Mesothelial cell of epicardium (in vitro differentiated cells): Measurements from ENCODE around the gene ATXN1. TPM values are rescaled to one million over a fixed set of nuclear protein-coding genes. Genes with fewer than 3 reads are reported as not detected.
A peak's percentile ranks its signal among the peaks of the same experiment; 100 is the strongest.

Experiments used
- DNase-seq, 2 experiments: peaks; one replicate each; pipeline ENCODE4 v3.0.0; 2021; ENCODE audit warnings: low spot score in 2 of 2; ENCODE audit not compliant: unreplicated experiment in 2 of 2
- H3K27ac Mint-ChIP-seq: 2 replicates; pipeline ENCODE4 v1.8.0; 2021; ENCODE audit warnings: mixed read lengths
- H3K27me3 Mint-ChIP-seq: 2 replicates; pipeline ENCODE4 v1.8.0; 2021; ENCODE audit warnings: low read depth, mixed read lengths
- H3K36me3 Mint-ChIP-seq: 2 replicates; pipeline ENCODE4 v1.8.0; 2021; ENCODE audit warnings: mixed read lengths
- H3K4me1 Mint-ChIP-seq: 2 replicates; pipeline ENCODE4 v1.8.0; 2021; ENCODE audit warnings: mixed read lengths
- H3K4me3 Mint-ChIP-seq: 2 replicates; pipeline ENCODE4 v1.8.0; 2021; ENCODE audit warnings: mild to moderate bottlenecking, moderate library complexity, mixed read lengths
- H3K9me3 Mint-ChIP-seq: 2 replicates; pipeline ENCODE4 v1.8.0; 2021; ENCODE audit warnings: mixed read lengths
- total RNA-seq: library from RNA; stranded (reverse); gene quantifications from 3 replicates; pipeline ENCODE4 v1.2.1, GENCODE V29; 2021
- TF ChIP-seq, protein P1 (sequence below): fragments of 200-600 bp; sonication (generic); IDR thresholded peaks from one replicate; pipeline ENCODE4 v1.5.0; 2021; ENCODE audit warnings: antibody characterized with exemption; ENCODE audit not compliant: unreplicated experiment

The ATXN1 gene
- total RNA-seq, 1 donor from 2014 or later: 59.5 TPM

DNA sequence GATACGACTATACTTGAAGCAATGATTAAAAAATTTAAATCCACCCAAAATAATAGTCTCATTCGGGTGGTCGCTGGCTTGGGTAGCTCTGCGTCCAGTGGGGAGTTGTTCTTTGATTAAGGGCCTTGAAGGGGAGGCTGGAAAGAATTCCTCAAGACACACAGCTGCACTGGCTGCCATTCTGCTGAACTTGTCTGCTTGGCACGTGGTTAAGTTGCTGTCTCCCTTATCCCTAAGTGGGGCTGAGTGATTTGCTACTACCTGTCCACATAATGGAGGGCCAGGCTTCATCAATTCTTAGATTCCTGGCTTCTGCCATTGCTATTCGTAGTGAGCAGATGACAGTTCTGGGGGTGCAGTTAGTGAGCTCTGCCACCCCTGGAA lies 424.4 kb downstream of the ATXN1 start:
- Mint-ChIP-seq H3K9me3 (peaks cover 8% of the 10 kb centered on the region), H3K4me3 (no peak overlapping the region), H3K27ac (no peak overlapping the region), H3K27me3 (no peaks in the 10 kb centered on the region), H3K36me3 (peaks cover 5% of the 10 kb centered on the region), H3K4me1 (peaks cover 11% of the 10 kb centered on the region)
- TF ChIP-seq, protein P1, sequence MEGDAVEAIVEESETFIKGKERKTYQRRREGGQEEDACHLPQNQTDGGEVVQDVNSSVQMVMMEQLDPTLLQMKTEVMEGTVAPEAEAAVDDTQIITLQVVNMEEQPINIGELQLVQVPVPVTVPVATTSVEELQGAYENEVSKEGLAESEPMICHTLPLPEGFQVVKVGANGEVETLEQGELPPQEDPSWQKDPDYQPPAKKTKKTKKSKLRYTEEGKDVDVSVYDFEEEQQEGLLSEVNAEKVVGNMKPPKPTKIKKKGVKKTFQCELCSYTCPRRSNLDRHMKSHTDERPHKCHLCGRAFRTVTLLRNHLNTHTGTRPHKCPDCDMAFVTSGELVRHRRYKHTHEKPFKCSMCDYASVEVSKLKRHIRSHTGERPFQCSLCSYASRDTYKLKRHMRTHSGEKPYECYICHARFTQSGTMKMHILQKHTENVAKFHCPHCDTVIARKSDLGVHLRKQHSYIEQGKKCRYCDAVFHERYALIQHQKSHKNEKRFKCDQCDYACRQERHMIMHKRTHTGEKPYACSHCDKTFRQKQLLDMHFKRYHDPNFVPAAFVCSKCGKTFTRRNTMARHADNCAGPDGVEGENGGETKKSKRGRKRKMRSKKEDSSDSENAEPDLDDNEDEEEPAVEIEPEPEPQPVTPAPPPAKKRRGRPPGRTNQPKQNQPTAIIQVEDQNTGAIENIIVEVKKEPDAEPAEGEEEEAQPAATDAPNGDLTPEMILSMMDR: no peak
- DNase-seq: no peak

DNA sequence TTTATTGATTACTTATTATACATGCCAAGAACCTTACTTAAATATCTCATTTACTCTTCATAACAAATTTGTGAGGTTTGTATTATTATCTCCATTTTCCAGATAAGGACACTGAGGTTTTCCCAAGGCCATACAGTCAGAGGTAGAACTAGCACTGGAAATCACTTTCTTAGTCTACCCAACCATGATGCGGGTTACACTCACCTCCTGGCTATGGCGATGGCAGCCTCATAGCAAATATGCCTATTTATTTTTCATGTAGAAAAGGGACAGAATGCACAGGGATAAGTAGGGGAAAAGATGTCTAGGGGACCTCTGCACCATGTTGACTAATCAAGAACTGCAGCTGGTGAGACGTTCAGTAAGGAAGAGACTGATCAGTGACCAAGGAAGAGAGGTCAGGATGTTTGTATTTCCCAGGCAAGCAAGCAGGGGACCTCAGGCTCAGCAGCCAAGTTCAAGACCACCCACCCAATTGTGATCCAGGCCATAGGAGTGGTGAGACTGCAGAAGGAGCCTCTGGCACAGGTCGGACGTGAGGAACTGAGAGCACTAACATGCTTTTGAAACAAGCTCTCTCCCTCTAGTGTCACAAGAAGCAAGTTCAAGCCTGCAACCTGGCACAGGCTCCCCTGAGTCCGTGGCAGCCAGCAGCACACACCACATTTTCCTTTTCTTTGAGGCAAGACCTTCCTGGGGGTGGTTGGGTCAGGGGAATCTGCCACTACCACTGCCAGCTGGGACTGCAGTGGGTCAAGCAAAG lies 425.0 kb downstream of the ATXN1 start:
- Mint-ChIP-seq H3K4me3 (no peak overlapping the region), H3K36me3 (peaks cover 5% of the 10 kb centered on the region), H3K4me1 (peaks cover 11% of the 10 kb centered on the region), H3K9me3 (peaks cover 8% of the 10 kb centered on the region), H3K27ac (no peak overlapping the region), H3K27me3 (no peaks in the 10 kb centered on the region)
- DNase-seq: no peak
- TF ChIP-seq, protein P1: no peak

DNA sequence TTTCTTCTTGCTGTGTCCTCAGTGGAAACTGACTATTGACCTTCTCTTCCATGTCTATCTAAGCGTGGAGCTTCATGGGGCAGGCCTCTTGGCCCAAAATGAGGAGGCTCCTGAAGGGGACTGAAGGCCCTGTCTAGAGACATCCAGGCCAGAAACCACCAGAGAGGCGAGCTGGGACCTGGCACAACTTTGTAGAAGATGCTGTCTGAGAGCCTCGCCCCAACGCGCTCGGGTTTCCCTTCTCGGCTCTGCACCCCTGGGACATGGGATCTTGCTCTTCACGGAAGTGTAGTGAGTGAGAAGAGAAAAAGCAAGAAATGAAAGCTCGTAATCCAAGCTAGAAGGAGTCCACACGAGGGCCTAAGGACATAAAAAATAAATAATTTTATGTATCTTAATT lies 426.1 kb downstream of the ATXN1 start:
- Mint-ChIP-seq H3K27me3 (no peaks in the 10 kb centered on the region), H3K9me3 (no peaks in the 10 kb centered on the region), H3K4me3 (no peak overlapping the region)

DNA sequence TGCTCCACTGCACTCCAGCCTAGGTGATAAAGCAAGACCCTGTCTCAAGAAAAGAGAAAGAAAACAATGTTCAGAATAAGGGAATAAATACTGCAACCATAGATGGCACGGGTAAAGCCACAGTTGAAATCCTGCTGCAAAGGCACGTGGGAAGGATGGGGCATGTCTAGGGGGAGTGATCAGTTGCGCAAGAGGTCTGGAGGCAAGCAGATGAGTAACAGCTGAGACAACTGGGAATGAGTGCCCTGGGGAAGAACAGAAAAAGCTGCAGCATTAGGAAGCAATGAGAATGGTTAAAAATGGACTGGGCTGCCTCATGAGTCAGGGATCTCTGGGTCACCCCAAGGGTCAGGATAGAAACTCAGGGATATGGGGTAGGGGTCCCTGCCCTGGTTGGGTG lies 426.6 kb downstream of the ATXN1 start:
- no peak for DNase-seq
- TF ChIP-seq, protein P1: no peak
- H3K27ac Mint-ChIP-seq: no peak overlapping the region
- H3K9me3 Mint-ChIP-seq: no peaks in the 10 kb centered on the region
- H3K4me3 Mint-ChIP-seq: no peak overlapping the region
- no peaks in the 10 kb centered on the region for H3K36me3 Mint-ChIP-seq
- peaks cover 11% of the 10 kb centered on the region for H3K4me1 Mint-ChIP-seq
- no peaks in the 10 kb centered on the region for H3K27me3 Mint-ChIP-seq

More for the DNA sequence above, 426.1 kb downstream of the ATXN1 start:
- TF ChIP-seq, protein P1: no peak
- H3K27ac Mint-ChIP-seq: no peak overlapping the region
- no peak for DNase-seq
- H3K36me3 Mint-ChIP-seq: no peaks in the 10 kb centered on the region
- peaks cover 11% of the 10 kb centered on the region for H3K4me1 Mint-ChIP-seq

DNA sequence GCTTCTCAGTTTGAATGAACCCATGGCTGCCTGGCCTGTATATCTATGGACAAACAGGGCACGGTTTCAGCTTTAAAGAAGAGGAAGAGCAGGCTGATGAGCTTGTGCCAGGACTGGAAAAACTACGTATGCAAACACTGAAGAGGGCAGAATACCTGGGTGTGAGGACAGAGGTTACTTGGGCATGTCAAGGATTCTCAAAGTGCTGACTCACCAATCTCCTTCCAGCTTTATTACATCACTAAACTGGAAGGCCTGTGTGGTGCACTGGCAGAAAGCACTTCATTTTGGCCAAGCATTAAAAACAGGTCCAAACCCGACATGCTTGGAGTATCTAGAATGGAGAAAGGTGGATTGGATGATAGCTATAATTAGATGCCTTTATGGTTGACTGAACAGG lies 427.7 kb downstream of the ATXN1 start:
- H3K9me3 Mint-ChIP-seq: no peaks in the 10 kb centered on the region
- H3K27me3 Mint-ChIP-seq: no peaks in the 10 kb centered on the region
- H3K4me1 Mint-ChIP-seq: peaks cover 5% of the 10 kb centered on the region
- H3K27ac Mint-ChIP-seq: no peak overlapping the region
- TF ChIP-seq, protein P1: no peak
- no peaks in the 10 kb centered on the region for H3K36me3 Mint-ChIP-seq
- DNase-seq: no peak
- H3K4me3 Mint-ChIP-seq: no peak overlapping the region

DNA sequence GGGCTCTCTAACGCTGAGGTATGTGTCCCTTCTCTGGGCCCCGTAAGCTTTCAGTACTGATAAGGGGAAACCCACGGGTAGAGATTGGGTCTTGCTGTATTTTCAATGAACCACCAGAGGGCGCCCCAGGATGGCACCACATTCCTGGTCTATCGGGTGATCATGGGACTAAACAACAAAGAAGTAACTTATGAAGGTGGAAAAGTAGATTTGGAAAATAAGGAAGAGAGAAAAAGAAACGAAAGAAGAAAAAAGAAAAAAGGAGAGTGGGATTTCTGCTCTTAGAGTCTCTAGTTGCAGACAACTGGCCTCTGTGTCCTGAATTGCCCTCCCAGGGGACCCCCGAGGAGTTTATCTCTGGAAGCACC lies 429.1 kb downstream of the ATXN1 start:
- peak; percentile 62 to 88 for DNase-seq
- Mint-ChIP-seq H3K36me3 (peaks cover 9% of the 10 kb centered on the region), H3K4me1 (no peaks in the 10 kb centered on the region), H3K9me3 (no peaks in the 10 kb centered on the region), H3K27me3 (no peaks in the 10 kb centered on the region), H3K27ac (no peak overlapping the region), H3K4me3 (no peak overlapping the region)
- TF ChIP-seq, protein P1: peak; percentile 89
